HEK293 (cell line): ENCODE data around the gene FAM180A.

Experiments
- CTCF ChIA-PET: fragments of 350-600 bp; formaldehyde crosslinking; extraction: SDS; loops from one replicate; lab custom pipeline; 2021; ENCODE audit warnings: antibody characterized with exemption; lab: Yijun Ruan, JAX
- POLR2A ChIA-PET: fragments of 300-600 bp; formaldehyde crosslinking; extraction: SDS; loops from one replicate; lab custom pipeline; 2020; ENCODE audit warnings: antibody characterized with exemption, inconsistent platforms; lab: Yijun Ruan, JAX
- H3K27ac ChIP-seq: fragments of 200-500 bp; sonication (Bioruptor generic); 2 replicates; pipeline ENCODE4 v1.5.1; 2014; ENCODE audit warnings: low read depth, low read length, control low read depth, inconsistent platforms; ENCODE audit errors: extremely low read depth
- H3K36me3 ChIP-seq, 2 experiments: fragments of 200-500 bp in 1 of 2; sonication (Bioruptor generic) in 1 of 2; 1 replicate in 1 of 2; 2 replicates in 1 of 2; pipeline ENCODE4 v1.5.1; 2014 to 2017; ENCODE audit warnings: inconsistent platforms in 2 of 2, low read length in 2 of 2; ENCODE audit not compliant: control insufficient read depth in 2 of 2, insufficient read depth in 1 of 2
- H3K4me1 ChIP-seq: fragments of 200-500 bp; sonication (Bioruptor generic); 2 replicates; pipeline ENCODE4 v1.5.1; 2014; ENCODE audit warnings: mild to moderate bottlenecking, low read length, inconsistent platforms; ENCODE audit not compliant: control insufficient read depth, insufficient read depth
- H3K4me3 ChIP-seq: 2 replicates; pipeline ENCODE4 v1.5.1; 2011; ENCODE audit warnings: low read depth, mild to moderate bottlenecking, control low read depth, low read length, moderate library complexity
- H3K9me3 ChIP-seq: fragments of 200-500 bp; sonication (Bioruptor generic); 2 replicates; pipeline ENCODE4 v1.5.1; 2014; ENCODE audit warnings: low read depth, low read length, inconsistent platforms; ENCODE audit not compliant: control insufficient read depth, insufficient read depth
- SCRT2 ChIP-seq: fragments of 450-650 bp; formaldehyde crosslinking; IDR thresholded peaks from 2 replicates; pipeline ENCODE4 v1.5.1; 2016; ENCODE audit warnings: missing biosample characterization, missing genetic modification characterization
- ZBTB17 ChIP-seq: fragments of 450-650 bp; formaldehyde crosslinking; IDR thresholded peaks from 2 replicates; pipeline ENCODE4 v1.5.1; 2016; ENCODE audit warnings: missing biosample characterization, missing genetic modification characterization
- ZBTB7A ChIP-seq: fragments of 450-650 bp; formaldehyde crosslinking; IDR thresholded peaks from 2 replicates; pipeline ENCODE4 v1.5.1; 2016; ENCODE audit warnings: low read depth, missing biosample characterization, missing genetic modification characterization
- ZNF335 ChIP-seq: fragments of 450-650 bp; formaldehyde crosslinking; conservative IDR thresholded peaks from 2 replicates; pipeline ENCODE4 v1.5.1; 2016; ENCODE audit warnings: missing biosample characterization, missing genetic modification characterization
- ZNF354C ChIP-seq: fragments of 450-650 bp; formaldehyde crosslinking; IDR thresholded peaks from 2 replicates; pipeline ENCODE4 v1.5.1; 2016; ENCODE audit warnings: missing biosample characterization, missing genetic modification characterization, low read depth, borderline replicate concordance
- ZNF394 ChIP-seq: fragments of 450-650 bp; formaldehyde crosslinking; IDR thresholded peaks from 2 replicates; pipeline ENCODE4 v1.5.1; 2016; ENCODE audit warnings: missing biosample characterization, missing genetic modification characterization, mild to moderate bottlenecking, moderate library complexity, borderline replicate concordance
- ZNF624 ChIP-seq: fragments of 450-650 bp; formaldehyde crosslinking; IDR thresholded peaks from 2 replicates; pipeline ENCODE4 v1.5.1; 2017; ENCODE audit warnings: missing biosample characterization, missing genetic modification characterization
- ZNF629 ChIP-seq: fragments of 450-650 bp; formaldehyde crosslinking; IDR thresholded peaks from 2 replicates; pipeline ENCODE4 v1.5.1; 2017; ENCODE audit warnings: missing biosample characterization, missing genetic modification characterization
- ZNF830 ChIP-seq: fragments of 450-650 bp; IDR thresholded peaks from 2 replicates; pipeline ENCODE4 v1.5.0; 2018; ENCODE audit warnings: missing biosample characterization, missing genetic modification characterization, low read depth, mild to moderate bottlenecking, moderate library complexity
- TF ChIP-seq, protein P1 (sequence below): fragments of 450-650 bp; formaldehyde crosslinking; IDR thresholded peaks from 2 replicates; pipeline ENCODE4 v1.5.1; 2016; ENCODE audit warnings: missing biosample characterization, missing genetic modification characterization
- TF ChIP-seq, protein P2 (sequence below): fragments of 450-650 bp; formaldehyde crosslinking; conservative IDR thresholded peaks from 2 replicates; pipeline ENCODE4 v1.5.1; 2016; ENCODE audit warnings: low read depth, missing biosample characterization, missing genetic modification characterization
- TF ChIP-seq, protein P3 (sequence below): fragments of 450-650 bp; formaldehyde crosslinking; IDR thresholded peaks from 2 replicates; pipeline ENCODE4 v1.5.1; 2016; ENCODE audit warnings: missing biosample characterization, missing genetic modification characterization
- TF ChIP-seq, protein P4 (sequence below): fragments of 450-650 bp; formaldehyde crosslinking; IDR thresholded peaks from 2 replicates; pipeline ENCODE4 v1.5.1; 2016; ENCODE audit warnings: missing biosample characterization, missing genetic modification characterization, borderline replicate concordance

The FAM180A gene

DNA sequence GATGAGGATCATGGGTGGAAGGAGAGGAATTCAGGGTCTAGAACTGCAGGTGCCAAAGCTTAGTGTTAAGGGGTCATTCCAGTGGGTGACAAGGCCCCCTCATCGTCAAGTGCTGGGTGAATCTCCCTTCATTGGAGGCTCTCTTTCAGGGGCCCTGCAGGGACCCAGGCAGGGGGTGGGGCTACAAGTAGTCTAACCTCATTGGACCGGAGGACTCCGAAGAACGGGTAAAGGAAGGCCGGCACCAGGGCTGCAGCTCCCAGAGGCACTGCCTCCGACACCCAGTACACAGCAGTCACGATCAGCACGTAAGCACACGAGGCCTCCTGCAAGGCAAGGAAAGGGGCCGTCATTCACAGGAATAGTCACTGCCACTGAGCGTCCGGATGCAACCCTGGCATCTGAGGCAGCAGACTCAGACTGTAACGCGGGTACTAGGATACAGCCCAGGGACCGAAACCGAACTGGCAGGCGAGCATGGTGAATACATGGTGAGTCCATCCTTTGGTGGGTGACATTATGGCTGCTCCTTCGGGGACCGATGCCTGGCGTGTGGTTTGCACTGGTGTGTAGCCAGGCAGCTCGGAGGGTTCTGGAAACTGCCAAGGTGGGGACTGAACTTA, 27.3 kb downstream of the FAM180A start:
- Histone ChIP-seq H3K36me3 (peaks cover 0 to 33% of the 10 kb centered on the region in 2 experiments; a peak in 1 of 3 replicates), H3K27ac (no peak overlapping the region), H3K4me1 (peaks cover 3% of the 10 kb centered on the region; the same call in 1 of the 2 replicates), H3K9me3 (no peaks in the 10 kb centered on the region), H3K4me3 (no peak overlapping the region)
- CTCF ChIA-PET = interaction anchor here (0.6 to 2.2 kb wide), 2 partner anchors 10 to 100 kb away, joined by 3 to 10 read pairs; no protein-coding TSS in a partner anchor
- POLR2A ChIA-PET = no interaction called here
- TF ChIP-seq ZBTB7A (tag by site-specific recombination) = no peak
- no peak for TF ChIP-seq ZNF394 (tag by site-specific recombination)
- TF ChIP-seq, protein P1, sequence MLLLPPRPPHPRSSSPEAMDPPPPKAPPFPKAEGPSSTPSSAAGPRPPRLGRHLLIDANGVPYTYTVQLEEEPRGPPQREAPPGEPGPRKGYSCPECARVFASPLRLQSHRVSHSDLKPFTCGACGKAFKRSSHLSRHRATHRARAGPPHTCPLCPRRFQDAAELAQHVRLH (tag by site-specific recombination) = no peak
- TF ChIP-seq, protein P2, sequence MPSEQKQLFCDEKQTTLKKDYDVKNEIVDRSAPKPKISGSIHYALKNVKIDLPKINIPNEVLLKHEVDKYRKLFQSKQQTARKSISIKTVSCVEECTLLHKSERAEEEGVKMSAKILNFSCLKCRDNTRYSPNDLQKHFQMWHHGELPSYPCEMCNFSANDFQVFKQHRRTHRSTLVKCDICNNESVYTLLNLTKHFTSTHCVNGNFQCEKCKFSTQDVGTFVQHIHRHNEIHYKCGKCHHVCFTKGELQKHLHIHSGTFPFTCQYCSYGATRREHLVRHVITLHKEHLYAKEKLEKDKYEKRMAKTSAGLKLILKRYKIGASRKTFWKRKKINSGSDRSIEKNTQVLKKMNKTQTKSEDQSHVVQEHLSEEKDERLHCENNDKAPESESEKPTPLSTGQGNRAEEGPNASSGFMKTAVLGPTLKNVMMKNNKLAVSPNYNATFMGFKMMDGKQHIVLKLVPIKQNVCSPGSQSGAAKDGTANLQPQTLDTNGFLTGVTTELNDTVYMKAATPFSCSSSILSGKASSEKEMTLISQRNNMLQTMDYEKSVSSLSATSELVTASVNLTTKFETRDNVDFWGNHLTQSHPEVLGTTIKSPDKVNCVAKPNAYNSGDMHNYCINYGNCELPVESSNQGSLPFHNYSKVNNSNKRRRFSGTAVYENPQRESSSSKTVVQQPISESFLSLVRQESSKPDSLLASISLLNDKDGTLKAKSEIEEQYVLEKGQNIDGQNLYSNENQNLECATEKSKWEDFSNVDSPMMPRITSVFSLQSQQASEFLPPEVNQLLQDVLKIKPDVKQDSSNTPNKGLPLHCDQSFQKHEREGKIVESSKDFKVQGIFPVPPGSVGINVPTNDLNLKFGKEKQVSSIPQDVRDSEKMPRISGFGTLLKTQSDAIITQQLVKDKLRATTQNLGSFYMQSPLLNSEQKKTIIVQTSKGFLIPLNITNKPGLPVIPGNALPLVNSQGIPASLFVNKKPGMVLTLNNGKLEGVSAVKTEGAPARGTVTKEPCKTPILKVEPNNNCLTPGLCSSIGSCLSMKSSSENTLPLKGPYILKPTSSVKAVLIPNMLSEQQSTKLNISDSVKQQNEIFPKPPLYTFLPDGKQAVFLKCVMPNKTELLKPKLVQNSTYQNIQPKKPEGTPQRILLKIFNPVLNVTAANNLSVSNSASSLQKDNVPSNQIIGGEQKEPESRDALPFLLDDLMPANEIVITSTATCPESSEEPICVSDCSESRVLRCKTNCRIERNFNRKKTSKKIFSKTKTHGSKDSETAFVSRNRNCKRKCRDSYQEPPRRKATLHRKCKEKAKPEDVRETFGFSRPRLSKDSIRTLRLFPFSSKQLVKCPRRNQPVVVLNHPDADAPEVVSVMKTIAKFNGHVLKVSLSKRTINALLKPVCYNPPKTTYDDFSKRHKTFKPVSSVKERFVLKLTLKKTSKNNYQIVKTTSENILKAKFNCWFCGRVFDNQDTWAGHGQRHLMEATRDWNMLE (tag by site-specific recombination) = no peak
- TF ChIP-seq ZNF629 (tag by site-specific recombination) = no peak
- no peak for TF ChIP-seq ZNF354C (tag by site-specific recombination)
- TF ChIP-seq ZNF624 (tag by site-specific recombination) = no peak
- no peak for TF ChIP-seq ZNF335 (tag by site-specific recombination)
- TF ChIP-seq SCRT2 (tag by site-specific recombination) = no peak
- TF ChIP-seq, protein P3, sequence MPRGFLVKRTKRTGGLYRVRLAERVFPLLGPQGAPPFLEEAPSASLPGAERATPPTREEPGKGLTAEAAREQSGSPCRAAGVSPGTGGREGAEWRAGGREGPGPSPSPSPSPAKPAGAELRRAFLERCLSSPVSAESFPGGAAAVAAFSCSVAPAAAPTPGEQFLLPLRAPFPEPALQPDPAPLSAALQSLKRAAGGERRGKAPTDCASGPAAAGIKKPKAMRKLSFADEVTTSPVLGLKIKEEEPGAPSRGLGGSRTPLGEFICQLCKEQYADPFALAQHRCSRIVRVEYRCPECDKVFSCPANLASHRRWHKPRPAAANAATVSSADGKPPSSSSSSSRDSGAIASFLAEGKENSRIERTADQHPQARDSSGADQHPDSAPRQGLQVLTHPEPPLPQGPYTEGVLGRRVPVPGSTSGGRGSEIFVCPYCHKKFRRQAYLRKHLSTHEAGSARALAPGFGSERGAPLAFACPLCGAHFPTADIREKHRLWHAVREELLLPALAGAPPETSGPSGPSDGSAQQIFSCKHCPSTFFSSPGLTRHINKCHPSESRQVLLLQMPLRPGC (tag by site-specific recombination) = no peak
- TF ChIP-seq ZNF830 (tag by site-specific recombination) = no peak
- TF ChIP-seq, protein P4, sequence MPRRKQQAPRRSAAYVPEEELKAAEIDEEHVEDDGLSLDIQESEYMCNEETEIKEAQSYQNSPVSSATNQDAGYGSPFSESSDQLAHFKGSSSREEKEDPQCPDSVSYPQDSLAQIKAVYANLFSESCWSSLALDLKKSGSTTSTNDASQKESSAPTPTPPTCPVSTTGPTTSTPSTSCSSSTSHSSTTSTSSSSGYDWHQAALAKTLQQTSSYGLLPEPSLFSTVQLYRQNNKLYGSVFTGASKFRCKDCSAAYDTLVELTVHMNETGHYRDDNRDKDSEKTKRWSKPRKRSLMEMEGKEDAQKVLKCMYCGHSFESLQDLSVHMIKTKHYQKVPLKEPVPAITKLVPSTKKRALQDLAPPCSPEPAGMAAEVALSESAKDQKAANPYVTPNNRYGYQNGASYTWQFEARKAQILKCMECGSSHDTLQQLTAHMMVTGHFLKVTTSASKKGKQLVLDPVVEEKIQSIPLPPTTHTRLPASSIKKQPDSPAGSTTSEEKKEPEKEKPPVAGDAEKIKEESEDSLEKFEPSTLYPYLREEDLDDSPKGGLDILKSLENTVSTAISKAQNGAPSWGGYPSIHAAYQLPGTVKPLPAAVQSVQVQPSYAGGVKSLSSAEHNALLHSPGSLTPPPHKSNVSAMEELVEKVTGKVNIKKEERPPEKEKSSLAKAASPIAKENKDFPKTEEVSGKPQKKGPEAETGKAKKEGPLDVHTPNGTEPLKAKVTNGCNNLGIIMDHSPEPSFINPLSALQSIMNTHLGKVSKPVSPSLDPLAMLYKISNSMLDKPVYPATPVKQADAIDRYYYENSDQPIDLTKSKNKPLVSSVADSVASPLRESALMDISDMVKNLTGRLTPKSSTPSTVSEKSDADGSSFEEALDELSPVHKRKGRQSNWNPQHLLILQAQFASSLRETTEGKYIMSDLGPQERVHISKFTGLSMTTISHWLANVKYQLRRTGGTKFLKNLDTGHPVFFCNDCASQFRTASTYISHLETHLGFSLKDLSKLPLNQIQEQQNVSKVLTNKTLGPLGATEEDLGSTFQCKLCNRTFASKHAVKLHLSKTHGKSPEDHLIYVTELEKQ (tag by site-specific recombination) = no peak
- TF ChIP-seq ZBTB17 (tag by site-specific recombination) = no peak
